CD4-positive, alpha-beta T cell treated with Interleukin-12 subunit alpha and Interleukin-12 subunit beta, for 1 hour (primary cell): Measurements from ENCODE around the gene CDH13.

ENCODE experiments used
- DNase-seq: peaks from one replicate; pipeline ENCODE4 v3.0.0-alpha.2; 2020

Gene CDH13

GRCh38 chr16:83010776-83011720, 384.3 kb downstream of the CDH13 start:
- no peak for DNase-seq

- no peak for DNase-seq
These were observed 385.2 kb downstream of the CDH13 start for GRCh38 chr16:83011939-83012338.

- no peak for DNase-seq
These were observed 386.3 kb downstream of the CDH13 start for GRCh38 chr16:83013071-83013470.

GRCh38 chr16:83019963-83020362, 393.2 kb downstream of the CDH13 start:
- no peak for DNase-seq

DNA sequence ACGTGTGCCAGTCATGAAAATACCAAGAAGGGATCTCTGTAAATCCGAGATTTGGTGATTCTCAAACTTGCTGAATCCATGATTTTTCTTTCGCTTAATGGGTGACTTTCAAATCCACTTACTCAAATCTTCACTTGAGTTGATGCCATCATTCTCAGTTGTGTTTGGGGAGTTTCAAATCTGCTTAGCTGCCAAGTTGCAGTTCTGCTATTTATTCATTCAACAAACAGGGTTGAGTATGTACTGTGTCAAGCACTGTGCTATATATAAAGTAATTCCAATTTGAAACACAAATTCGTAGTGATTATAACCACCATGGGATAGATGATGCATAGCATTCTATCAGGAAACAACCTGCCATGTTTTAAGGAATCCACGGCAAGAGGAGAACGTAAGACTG, 394.3 kb downstream of the CDH13 start:
- no peak for DNase-seq

DNA sequence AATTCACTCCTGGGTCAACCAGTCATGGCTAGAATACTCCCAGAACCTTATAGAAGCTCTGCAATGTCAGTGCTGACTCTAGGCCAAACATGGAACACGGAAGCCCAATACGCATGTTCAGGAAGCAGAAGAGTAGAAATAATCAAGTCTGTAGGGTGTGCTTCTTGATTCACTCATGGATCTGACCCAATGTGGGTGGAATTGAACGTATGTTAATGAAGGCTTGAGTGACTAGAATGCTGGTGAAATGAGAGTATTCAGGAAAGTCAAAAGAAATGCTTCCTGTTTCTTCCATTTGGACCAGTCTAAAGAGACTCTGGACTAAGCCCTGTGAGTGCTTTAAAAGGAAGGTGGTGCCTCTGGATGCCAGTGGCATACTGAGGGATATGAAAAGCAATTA, 395.0 kb downstream of the CDH13 start:
- no peak for DNase-seq

- no peak for DNase-seq
These were observed 396.2 kb downstream of the CDH13 start for GRCh38 chr16:83023011-83023410.

GRCh38 chr16:83023640-83024039, 396.9 kb downstream of the CDH13 start:
- no peak for DNase-seq

DNA sequence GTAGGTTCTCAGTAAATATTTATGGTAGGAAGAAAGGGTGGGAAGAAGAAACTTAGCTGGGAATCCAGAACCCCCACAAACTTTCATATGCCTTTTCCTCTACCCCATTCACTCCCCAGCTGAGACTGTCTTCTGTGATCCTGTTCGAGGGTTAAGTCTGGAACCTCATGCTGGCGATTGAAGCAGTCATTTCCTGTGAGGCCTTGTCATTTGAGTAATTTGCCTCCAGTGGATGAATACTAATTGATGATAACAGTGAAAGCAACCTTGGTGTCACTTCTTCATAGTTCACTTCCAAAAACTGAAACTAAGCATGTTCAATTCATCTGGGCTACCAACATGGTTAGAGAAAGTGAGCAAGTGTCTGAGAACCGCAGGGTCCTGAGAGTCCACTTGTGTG, 401.2 kb downstream of the CDH13 start:
- no peak for DNase-seq

DNA sequence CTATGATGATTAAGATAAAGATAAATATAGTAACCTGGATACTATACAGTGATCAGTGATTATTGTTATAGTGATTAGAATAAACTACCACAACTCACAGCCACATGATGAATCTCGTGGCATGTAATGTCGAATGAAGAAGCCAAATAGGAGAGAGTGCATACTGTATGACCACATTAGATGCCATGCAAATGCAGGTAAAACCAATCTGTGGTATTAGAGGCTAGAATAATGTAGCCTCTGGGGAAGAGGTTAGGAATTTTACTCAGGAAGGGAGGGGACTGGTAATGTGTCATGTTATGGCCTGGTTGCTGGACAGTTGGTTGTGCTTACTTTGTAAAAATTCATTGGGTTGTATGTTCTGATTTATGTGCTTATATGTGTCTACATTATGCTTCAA, 402.7 kb downstream of the CDH13 start:
- DNase-seq, result no peak

- DNase-seq, result no peak
These were observed 404.8 kb downstream of the CDH13 start for GRCh38 chr16:83031524-83031923.

DNA sequence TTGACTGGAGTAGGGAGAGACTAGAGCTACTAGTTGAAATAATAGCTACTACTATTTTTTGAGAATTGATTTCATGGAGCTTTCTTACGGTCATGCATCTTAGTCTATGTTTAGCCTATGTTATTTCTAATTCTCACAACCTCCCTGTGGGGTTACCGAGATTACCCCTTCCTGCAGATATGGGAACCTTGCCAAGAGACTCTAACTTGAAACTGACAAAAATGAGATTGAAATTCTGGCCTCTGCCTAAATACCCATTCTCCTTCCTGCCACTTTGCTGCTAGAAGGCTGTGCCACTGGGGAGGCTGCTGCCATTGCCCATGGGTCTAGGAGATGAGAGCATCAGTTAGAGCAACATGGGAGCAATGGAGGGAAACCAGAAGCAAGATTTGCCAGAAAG, 410.3 kb downstream of the CDH13 start:
- DNase-seq, result no peak

- no peak for DNase-seq
These were observed 411.1 kb downstream of the CDH13 start for GRCh38 chr16:83037884-83038283.

GRCh38 chr16:83040174-83040573, 413.4 kb downstream of the CDH13 start:
- no peak for DNase-seq

GRCh38 chr16:83044589-83044988, 417.8 kb downstream of the CDH13 start:
- DNase-seq, result no peak

DNA sequence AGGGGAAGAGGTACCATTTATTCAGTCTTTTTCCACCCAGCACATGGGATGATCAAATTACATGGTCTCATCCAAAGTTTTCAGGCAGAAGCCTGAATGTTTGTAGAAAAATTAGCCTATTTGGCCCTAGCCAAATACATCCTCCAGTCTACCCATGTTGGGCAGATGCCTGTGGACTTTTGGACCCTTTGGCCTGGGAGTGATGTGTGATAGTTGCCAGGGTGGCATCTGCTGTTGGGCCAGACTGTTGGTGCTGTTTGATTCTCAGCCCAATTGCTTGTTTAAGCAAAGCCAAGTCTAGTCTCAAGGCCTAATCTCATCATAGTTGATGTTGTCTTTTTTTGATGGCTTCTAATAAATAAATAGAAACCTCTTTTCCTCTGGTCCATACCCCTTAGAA, 419.0 kb downstream of the CDH13 start:
- DNase-seq, result no peak

- DNase-seq, result no peak
These were observed 419.9 kb downstream of the CDH13 start for GRCh38 chr16:83046664-83047063.

GRCh38 chr16:83051451-83051850, 424.7 kb downstream of the CDH13 start:
- no peak for DNase-seq

DNA sequence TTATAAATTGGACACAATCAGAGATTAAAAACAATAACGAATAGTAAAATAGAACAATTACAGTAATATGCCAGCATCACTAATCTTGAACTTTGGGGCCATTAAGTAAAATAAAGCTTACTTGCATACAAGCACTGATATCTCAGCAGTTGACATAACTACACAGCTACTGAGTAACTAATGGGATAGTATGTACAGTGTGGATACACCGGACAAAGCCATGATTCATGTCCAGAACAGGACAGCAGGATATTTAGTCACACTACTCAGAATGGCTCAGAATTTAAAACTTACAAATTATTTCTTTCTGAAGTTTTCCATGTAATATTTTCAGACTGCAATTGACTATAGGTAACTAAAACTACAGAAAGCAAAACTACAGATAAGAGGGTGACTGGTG, 427.5 kb downstream of the CDH13 start:
- DNase-seq, result no peak

DNA sequence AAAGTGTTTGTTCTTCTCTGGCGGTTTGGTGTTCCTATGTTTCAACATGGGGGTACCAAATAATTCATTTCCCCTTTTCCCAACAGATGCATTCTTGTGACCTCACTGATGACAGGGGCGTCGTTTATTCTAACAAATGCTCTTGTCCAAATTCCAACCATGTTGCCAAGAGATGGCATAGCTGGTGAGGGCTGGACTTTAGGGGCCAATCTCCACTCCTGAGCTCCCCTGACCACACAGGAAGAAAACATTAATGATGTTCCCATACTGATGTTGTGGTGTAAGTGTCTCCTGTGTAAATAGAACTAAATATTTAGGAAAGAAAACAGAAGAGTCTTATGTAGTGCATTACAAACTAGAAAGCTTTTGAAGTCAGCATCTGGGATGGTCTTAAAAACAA, 431.6 kb downstream of the CDH13 start:
- DNase-seq, result no peak

- no peak for DNase-seq
These were observed 432.5 kb downstream of the CDH13 start for GRCh38 chr16:83059237-83059636.

DNA sequence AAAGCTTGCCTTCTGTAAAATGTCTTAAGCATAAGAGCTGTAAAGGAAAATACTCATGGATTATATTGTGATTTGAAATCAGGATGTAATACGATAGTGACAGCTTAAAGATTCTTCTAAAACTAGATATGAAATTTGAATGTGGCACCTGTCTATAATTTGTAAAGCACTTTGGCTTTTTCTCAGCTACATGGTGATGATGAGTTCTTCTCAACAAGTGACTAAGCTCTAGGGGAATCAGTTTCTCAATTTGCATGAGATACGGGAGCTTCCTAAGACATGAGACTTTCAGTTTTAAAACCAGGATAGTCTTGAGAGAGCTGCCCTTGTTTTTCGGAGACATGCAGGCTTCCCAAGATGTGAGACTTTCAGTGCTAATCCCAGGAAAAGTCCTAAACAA, 439.2 kb downstream of the CDH13 start:
- no peak for DNase-seq

- DNase-seq, result no peak
These were observed 440.1 kb downstream of the CDH13 start for GRCh38 chr16:83066881-83067280.

DNA sequence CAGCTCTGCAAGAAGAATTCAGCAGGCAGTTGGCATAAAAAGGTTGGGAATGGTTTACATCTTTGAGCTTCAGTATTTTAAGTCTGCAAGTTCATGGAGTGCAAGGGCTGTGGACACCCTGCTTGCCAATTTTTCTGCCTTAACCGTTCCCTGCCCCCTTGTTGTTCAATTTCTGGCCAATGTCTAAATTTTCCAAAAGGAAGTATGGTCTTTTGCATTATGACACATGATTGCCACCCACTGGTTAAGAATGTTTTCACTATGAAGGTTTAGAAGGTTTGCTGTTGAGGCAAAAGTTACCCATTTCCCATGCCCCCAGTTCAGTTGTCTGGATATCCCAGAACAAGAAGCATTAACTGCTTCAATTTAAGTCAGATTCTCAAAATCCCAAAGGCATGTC, 441.9 kb downstream of the CDH13 start:
- no peak for DNase-seq
